GM23338 (cell line): ENCODE results near the gene VAMP7. TPM values are rescaled to one million over a fixed set of nuclear protein-coding genes. Genes with fewer than 3 reads are reported as not detected.

Experiments used
- ATAC-seq: fragments of 200-7000 bp; cut with Tn5 transposase; 3 replicates; pipeline ENCODE4 v1.9.1; 2020
- DNase-seq: peaks from one replicate; pipeline ENCODE4 v3.0.0-alpha.2; 2015; ENCODE audit warnings: low spot score
- H2AFZ ChIP-seq: fragments of 200-600 bp; sonication (generic); 2 replicates; pipeline ENCODE4 v1.8.0; 2016; ENCODE audit warnings: antibody characterized with exemption, mild to moderate bottlenecking, moderate library complexity
- H3F3A ChIP-seq: fragments of 200-600 bp; sonication (generic); replicated peaks from 2 replicates; pipeline ENCODE4 v1.8.0; 2017; ENCODE audit warnings: antibody characterized with exemption, mixed run types, low read depth
- H3K27ac ChIP-seq: fragments of 200-600 bp; sonication (generic); 2 replicates; pipeline ENCODE4 v1.6.1; 2016; ENCODE audit warnings: low read depth
- H3K27me3 ChIP-seq: fragments of 200-600 bp; sonication (generic); 2 replicates; pipeline ENCODE4 v1.8.0; 2016; ENCODE audit warnings: mild to moderate bottlenecking, mixed run types, moderate library complexity; ENCODE audit not compliant: insufficient read depth
- H3K36me3 ChIP-seq: fragments of 200-600 bp; sonication (generic); 2 replicates; pipeline ENCODE4 v1.8.0; 2016; ENCODE audit warnings: mild to moderate bottlenecking; ENCODE audit not compliant: insufficient read depth
- H3K4me1 ChIP-seq: fragments of 200-600 bp; sonication (generic); 2 replicates; pipeline ENCODE4 v1.8.0; 2016; ENCODE audit warnings: mild to moderate bottlenecking, moderate library complexity; ENCODE audit not compliant: insufficient read depth
- H3K4me2 ChIP-seq: fragments of 200-600 bp; sonication (generic); 2 replicates; pipeline ENCODE4 v1.7.1; 2017; ENCODE audit warnings: mixed run types
- H3K4me3 ChIP-seq: fragments of 200-600 bp; sonication (generic); 2 replicates; pipeline ENCODE4 v1.6.1; 2016; ENCODE audit warnings: mixed run types
- H3K79me2 ChIP-seq: fragments of 200-600 bp; sonication (generic); replicated peaks from 2 replicates; pipeline ENCODE4 v1.8.0; 2017; ENCODE audit warnings: mild to moderate bottlenecking; ENCODE audit not compliant: insufficient read depth
- H3K9me2 ChIP-seq: fragments of 200-600 bp; sonication (generic); 2 replicates; pipeline ENCODE4 v1.8.0; 2017; ENCODE audit not compliant: insufficient read depth
- H4K20me1 ChIP-seq: fragments of 200-600 bp; sonication (generic); replicated peaks from 2 replicates; pipeline ENCODE4 v1.8.0; 2017; ENCODE audit warnings: mild to moderate bottlenecking; ENCODE audit not compliant: insufficient read depth
- H3K27ac Mint-ChIP-seq: 2 replicates; pipeline ENCODE4 v1.8.0; 2020; ENCODE audit warnings: inconsistent platforms, mild to moderate bottlenecking, moderate library complexity, mixed read lengths
- H3K27me3 Mint-ChIP-seq: 3 replicates; pipeline ENCODE4 v1.8.0; 2022; ENCODE audit warnings: low read depth, mild to moderate bottlenecking, moderate library complexity, mixed read lengths, inconsistent platforms; ENCODE audit not compliant: insufficient read depth, poor library complexity
- H3K36me3 Mint-ChIP-seq: 3 replicates; pipeline ENCODE4 v1.8.0; 2021; ENCODE audit warnings: low read depth, mild to moderate bottlenecking, inconsistent platforms, moderate library complexity, mixed read lengths
- H3K4me1 Mint-ChIP-seq: 3 replicates; pipeline ENCODE4 v1.8.0; 2020; ENCODE audit warnings: mild to moderate bottlenecking, inconsistent platforms, mixed read lengths
- H3K4me3 Mint-ChIP-seq: 3 replicates; pipeline ENCODE4 v1.8.0; 2021; ENCODE audit warnings: moderate library complexity, mild to moderate bottlenecking, inconsistent platforms, mixed read lengths
- H3K9me3 Mint-ChIP-seq: 3 replicates; pipeline ENCODE4 v1.8.0; 2020; ENCODE audit warnings: moderate library complexity, mild to moderate bottlenecking, inconsistent platforms, mixed read lengths
- EZH2 ChIP-seq: fragments of 200-600 bp; sonication (generic); IDR thresholded peaks from one replicate; pipeline ENCODE4 v1.8.0; 2017; ENCODE audit warnings: antibody characterized with exemption, mild to moderate bottlenecking, low read depth; ENCODE audit not compliant: unreplicated experiment
- EZH2phosphoT487 ChIP-seq: fragments of 200-600 bp; sonication (generic); IDR thresholded peaks from one replicate; pipeline ENCODE4 v1.8.1; 2018; ENCODE audit warnings: antibody characterized with exemption; ENCODE audit not compliant: unreplicated experiment
- JUNB ChIP-seq: IDR thresholded peaks from one replicate; pipeline ENCODE4 v1.6.1; 2016; ENCODE audit warnings: antibody characterized with exemption; ENCODE audit not compliant: unreplicated experiment
- POLR2AphosphoS5 ChIP-seq: IDR thresholded peaks from 2 replicates; pipeline ENCODE4 v1.6.1; 2016; ENCODE audit warnings: antibody characterized with exemption, low read depth
- STAT1 ChIP-seq: IDR thresholded peaks from one replicate; pipeline ENCODE4 v1.6.1; 2016; ENCODE audit warnings: antibody characterized with exemption; ENCODE audit not compliant: unreplicated experiment
- ZNF331 ChIP-seq: fragments of 250-450 bp; sonication (Bioruptor Pico); IDR thresholded peaks from 2 replicates; pipeline ENCODE4 v1.5.0; 2020; ENCODE audit warnings: low read depth, mild to moderate bottlenecking, moderate library complexity
- polyA plus RNA-seq: library from polyadenylated mRNA; unstranded; fragments of >200 nt; fragmentation: Nextera tagmentation; extraction: Ambion mirVana; gene quantifications from 2 replicates; pipeline ENCODE4 v1.2.1, GENCODE V29; 2016
- total RNA-seq: library from RNA; depleted of rRNA; stranded (reverse); fragments of >200 nt; shearing (Covaris generic); gene quantifications from 2 replicates; pipeline ENCODE4 v1.2.3, GENCODE V29; 2014
- TF ChIP-seq, protein P1 (sequence below), 2 experiments: fragments of 200-600 bp in 1 of 2; sonication (generic) in 1 of 2; conservative IDR thresholded peaks; 2 replicates each; pipeline versions ENCODE4 v1.5.1 to v1.6.1; 2016 to 2017; ENCODE audit warnings: antibody characterized with exemption in 2 of 2, low read depth in 2 of 2, mild to moderate bottlenecking in 2 of 2, moderate library complexity in 1 of 2
- TF ChIP-seq, protein P2 (sequence below): fragments of 250-450 bp; sonication (Bioruptor Pico); IDR thresholded peaks from 2 replicates; pipeline ENCODE4 v1.5.0; 2020; ENCODE audit warnings: mild to moderate bottlenecking, moderate library complexity
- TF ChIP-seq, protein P3 (sequence below): IDR thresholded peaks from 2 replicates; pipeline ENCODE4 v1.6.1; 2016; ENCODE audit warnings: antibody characterized with exemption

VAMP7 gene
- total and polyA plus RNA-seq, 2 experiments from 2014 or later, result 14.0 to 22.7 TPM

DNA sequence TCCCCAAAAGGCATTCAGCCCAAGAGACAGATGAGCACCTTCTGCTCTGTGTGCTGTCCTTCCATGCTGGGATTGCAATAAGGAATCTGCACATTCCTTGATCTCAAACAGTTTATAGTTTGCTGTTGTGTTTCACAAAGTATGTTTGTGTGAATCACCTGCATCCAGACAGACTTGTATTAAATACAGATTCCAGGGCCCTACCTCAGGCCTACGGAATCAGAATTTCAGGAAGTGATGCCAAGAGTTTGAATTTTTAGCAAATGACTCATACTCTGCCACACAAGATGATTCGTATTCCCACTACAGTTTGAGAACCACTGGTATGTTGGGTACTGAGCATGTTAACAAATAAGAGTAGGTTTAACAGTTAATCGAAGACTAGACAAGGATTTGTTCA lies 7.0 kb downstream of the VAMP7 start:
- H3K27me3 ChIP-seq, result no peaks in the 10 kb centered on the region
- Mint-ChIP-seq H3K4me1 (no peaks in the 10 kb centered on the region), H3K4me3 (no peak overlapping the region), H3K27ac (no peak overlapping the region), H3K36me3 (peaks cover 17% of the 10 kb centered on the region), H3K27me3 (peaks cover 3% of the 10 kb centered on the region), H3K9me3 (peaks cover 73% of the 10 kb centered on the region)
- peaks cover 7% of the 10 kb centered on the region; the same call in 1 of the 2 replicates for H3K79me2 ChIP-seq
- no peaks in the 10 kb centered on the region for H3F3A ChIP-seq
- no peak for ATAC-seq
- no peaks in the 10 kb centered on the region; the same call in 1 of the 2 replicates for H3K36me3 ChIP-seq
- no peak for TF ChIP-seq EZH2phosphoT487
- TF ChIP-seq, protein P1, sequence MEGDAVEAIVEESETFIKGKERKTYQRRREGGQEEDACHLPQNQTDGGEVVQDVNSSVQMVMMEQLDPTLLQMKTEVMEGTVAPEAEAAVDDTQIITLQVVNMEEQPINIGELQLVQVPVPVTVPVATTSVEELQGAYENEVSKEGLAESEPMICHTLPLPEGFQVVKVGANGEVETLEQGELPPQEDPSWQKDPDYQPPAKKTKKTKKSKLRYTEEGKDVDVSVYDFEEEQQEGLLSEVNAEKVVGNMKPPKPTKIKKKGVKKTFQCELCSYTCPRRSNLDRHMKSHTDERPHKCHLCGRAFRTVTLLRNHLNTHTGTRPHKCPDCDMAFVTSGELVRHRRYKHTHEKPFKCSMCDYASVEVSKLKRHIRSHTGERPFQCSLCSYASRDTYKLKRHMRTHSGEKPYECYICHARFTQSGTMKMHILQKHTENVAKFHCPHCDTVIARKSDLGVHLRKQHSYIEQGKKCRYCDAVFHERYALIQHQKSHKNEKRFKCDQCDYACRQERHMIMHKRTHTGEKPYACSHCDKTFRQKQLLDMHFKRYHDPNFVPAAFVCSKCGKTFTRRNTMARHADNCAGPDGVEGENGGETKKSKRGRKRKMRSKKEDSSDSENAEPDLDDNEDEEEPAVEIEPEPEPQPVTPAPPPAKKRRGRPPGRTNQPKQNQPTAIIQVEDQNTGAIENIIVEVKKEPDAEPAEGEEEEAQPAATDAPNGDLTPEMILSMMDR (conservative IDR thresholded peaks at IDR 0.05; ENCODE audit: low read depth in 2 of 2), result no peak
- TF ChIP-seq, protein P2, sequence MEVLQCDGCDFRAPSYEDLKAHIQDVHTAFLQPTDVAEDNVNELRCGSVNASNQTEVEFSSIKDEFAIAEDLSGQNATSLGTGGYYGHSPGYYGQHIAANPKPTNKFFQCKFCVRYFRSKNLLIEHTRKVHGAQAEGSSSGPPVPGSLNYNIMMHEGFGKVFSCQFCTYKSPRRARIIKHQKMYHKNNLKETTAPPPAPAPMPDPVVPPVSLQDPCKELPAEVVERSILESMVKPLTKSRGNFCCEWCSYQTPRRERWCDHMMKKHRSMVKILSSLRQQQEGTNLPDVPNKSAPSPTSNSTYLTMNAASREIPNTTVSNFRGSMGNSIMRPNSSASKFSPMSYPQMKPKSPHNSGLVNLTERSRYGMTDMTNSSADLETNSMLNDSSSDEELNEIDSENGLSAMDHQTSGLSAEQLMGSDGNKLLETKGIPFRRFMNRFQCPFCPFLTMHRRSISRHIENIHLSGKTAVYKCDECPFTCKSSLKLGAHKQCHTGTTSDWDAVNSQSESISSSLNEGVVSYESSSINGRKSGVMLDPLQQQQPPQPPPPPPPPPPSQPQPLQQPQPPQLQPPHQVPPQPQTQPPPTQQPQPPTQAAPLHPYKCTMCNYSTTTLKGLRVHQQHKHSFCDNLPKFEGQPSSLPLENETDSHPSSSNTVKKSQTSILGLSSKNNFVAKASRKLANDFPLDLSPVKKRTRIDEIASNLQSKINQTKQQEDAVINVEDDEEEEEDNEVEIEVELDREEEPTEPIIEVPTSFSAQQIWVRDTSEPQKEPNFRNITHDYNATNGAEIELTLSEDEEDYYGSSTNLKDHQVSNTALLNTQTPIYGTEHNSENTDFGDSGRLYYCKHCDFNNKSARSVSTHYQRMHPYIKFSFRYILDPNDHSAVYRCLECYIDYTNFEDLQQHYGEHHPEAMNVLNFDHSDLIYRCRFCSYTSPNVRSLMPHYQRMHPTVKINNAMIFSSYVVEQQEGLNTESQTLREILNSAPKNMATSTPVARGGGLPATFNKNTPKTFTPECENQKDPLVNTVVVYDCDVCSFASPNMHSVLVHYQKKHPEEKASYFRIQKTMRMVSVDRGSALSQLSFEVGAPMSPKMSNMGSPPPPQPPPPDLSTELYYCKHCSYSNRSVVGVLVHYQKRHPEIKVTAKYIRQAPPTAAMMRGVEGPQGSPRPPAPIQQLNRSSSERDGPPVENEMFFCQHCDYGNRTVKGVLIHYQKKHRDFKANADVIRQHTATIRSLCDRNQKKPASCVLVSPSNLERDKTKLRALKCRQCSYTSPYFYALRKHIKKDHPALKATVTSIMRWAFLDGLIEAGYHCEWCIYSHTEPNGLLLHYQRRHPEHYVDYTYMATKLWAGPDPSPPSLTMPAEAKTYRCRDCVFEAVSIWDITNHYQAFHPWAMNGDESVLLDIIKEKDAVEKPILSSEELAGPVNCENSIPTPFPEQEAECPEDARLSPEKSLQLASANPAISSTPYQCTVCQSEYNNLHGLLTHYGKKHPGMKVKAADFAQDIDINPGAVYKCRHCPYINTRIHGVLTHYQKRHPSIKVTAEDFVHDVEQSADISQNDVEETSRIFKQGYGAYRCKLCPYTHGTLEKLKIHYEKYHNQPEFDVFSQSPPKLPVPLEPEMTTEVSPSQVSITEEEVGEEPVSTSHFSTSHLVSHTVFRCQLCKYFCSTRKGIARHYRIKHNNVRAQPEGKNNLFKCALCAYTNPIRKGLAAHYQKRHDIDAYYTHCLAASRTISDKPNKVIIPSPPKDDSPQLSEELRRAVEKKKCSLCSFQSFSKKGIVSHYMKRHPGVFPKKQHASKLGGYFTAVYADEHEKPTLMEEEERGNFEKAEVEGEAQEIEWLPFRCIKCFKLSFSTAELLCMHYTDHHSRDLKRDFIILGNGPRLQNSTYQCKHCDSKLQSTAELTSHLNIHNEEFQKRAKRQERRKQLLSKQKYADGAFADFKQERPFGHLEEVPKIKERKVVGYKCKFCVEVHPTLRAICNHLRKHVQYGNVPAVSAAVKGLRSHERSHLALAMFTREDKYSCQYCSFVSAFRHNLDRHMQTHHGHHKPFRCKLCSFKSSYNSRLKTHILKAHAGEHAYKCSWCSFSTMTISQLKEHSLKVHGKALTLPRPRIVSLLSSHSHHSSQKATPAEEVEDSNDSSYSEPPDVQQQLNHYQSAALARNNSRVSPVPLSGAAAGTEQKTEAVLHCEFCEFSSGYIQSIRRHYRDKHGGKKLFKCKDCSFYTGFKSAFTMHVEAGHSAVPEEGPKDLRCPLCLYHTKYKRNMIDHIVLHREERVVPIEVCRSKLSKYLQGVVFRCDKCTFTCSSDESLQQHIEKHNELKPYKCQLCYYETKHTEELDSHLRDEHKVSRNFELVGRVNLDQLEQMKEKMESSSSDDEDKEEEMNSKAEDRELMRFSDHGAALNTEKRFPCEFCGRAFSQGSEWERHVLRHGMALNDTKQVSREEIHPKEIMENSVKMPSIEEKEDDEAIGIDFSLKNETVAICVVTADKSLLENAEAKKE (CRISPR knock-in tag), result no peak
- no peak for TF ChIP-seq ZNF331 (CRISPR knock-in tag)
- TF ChIP-seq, protein P3, sequence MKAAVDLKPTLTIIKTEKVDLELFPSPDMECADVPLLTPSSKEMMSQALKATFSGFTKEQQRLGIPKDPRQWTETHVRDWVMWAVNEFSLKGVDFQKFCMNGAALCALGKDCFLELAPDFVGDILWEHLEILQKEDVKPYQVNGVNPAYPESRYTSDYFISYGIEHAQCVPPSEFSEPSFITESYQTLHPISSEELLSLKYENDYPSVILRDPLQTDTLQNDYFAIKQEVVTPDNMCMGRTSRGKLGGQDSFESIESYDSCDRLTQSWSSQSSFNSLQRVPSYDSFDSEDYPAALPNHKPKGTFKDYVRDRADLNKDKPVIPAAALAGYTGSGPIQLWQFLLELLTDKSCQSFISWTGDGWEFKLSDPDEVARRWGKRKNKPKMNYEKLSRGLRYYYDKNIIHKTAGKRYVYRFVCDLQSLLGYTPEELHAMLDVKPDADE, result no peak
- no peak for TF ChIP-seq POLR2AphosphoS5
- no peak for TF ChIP-seq JUNB
- no peak for TF ChIP-seq EZH2
- TF ChIP-seq STAT1, result no peak
- no peak overlapping the region for H3K27ac ChIP-seq
- no peaks in the 10 kb centered on the region for H3K9me2 ChIP-seq
- no peak overlapping the region for H2AFZ ChIP-seq
- no peak overlapping the region for H3K4me3 ChIP-seq
- H3K4me1 ChIP-seq, result no peaks in the 10 kb centered on the region
- no peaks in the 10 kb centered on the region for H4K20me1 ChIP-seq
- no peak overlapping the region for H3K4me2 ChIP-seq
- peak; percentile 7 for DNase-seq
